Left ventricle myocardium inferior (tissue), 1 donor: ENCODE measurements around the gene ISOC2. TPM values are rescaled to one million over a fixed set of nuclear protein-coding genes. Genes with fewer than 3 reads are reported as not detected.
"Not testable (repeated sequence)": the region's sequence is repeated elsewhere in the genome, so short reads cannot be mapped to it uniquely, and the experiment has no call there.

Experiments used
- DNase-seq: peaks from one replicate; pipeline ENCODE4 v3.0.0-alpha.2; 2020
- H3K27ac ChIP-seq: fragments of 200-600 bp; replicated peaks from 2 replicates; pipeline ENCODE4 v1.8.0; 2021
- H3K27me3 ChIP-seq: fragments of 200-600 bp; 2 replicates; pipeline ENCODE4 v1.8.0; 2021; ENCODE audit warnings: low read depth
- H3K36me3 ChIP-seq: fragments of 200-600 bp; 2 replicates; pipeline ENCODE4 v1.8.0; 2021
- H3K4me1 ChIP-seq: fragments of 200-600 bp; 2 replicates; pipeline ENCODE4 v1.8.0; 2021
- H3K4me3 ChIP-seq: fragments of 200-600 bp; 2 replicates; pipeline ENCODE4 v1.8.0; 2021; ENCODE audit warnings: mild to moderate bottlenecking, moderate library complexity
- H3K9me3 ChIP-seq: fragments of 200-600 bp; replicated peaks from 2 replicates; pipeline ENCODE4 v1.8.0; 2021
- intact Hi-C: fragments of 100-400 bp; cut with micrococcal nuclease; formaldehyde crosslinking; loops from one replicate; pipeline ENCODE4 v1.11.0; 2022
- total RNA-seq: library from RNA; stranded (reverse); fragmentation: NEBNext Ultra II Directional; extraction: Animal tissue kit (Norgen Biotek cat#: 25700); gene quantifications from one replicate; pipeline ENCODE4 v1.2.1, GENCODE V29; 2021
- TF ChIP-seq, protein P1 (sequence below): fragments of 200-600 bp; IDR thresholded peaks from 2 replicates; pipeline ENCODE4 v1.8.0; 2021; ENCODE audit warnings: antibody characterized with exemption, mild to moderate bottlenecking, borderline replicate concordance
- donor health status: DM: no; HTN: yes; CAD: no; lungs with severe emphysema.

ISOC2 gene
- total RNA-seq, 1 donor from 2014 or later: 52.6 TPM

DNA sequence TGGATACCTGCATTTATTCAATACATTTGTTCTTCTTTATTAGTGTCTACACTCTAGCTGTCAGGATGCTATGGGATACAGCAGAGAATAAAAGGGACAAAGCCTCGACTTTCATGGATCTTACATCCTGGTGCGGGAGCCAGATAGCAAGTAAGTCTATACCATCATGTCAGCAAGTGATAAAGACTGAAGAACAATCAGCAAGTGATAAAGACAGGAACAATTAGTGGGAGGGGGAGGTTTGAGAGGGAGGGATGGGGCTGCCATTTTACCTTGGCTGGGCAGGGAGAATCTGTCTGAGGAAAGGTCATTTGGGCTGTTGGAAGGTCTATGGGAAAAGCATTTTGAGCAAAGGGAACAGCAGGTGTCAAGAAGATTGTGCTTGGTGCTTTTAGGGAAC is 51.3 kb downstream of the ISOC2 start:
- DNase-seq: no peak

DNA sequence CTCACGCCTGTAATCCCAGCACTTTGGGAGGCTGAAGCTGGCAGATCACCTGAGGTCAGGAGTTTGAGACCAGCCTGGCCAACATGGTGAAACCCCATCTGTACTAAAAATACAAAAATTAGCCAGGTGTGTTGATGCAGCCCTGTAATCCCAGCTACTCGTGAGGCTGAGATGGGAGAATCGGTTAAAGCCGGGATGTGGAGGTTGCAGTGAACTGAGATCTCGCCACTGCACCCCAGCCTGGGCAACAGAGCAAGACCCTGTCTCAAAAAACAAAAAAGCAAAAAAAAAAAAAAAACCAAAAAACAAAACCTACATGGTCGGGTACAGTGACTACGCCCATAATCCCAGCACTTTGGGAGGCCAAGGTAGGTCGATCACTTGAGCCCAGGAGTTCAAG is 52.3 kb downstream of the ISOC2 start:
- intact Hi-C loops, H3K27ac ChIP-seq: not testable (repeated sequence)

More for the DNA sequence above, 51.3 kb downstream of the ISOC2 start:
- no peak overlapping the region for H3K4me3 ChIP-seq
- H3K4me1 ChIP-seq: peaks cover 21% of the 10 kb centered on the region
- no peaks in the 10 kb centered on the region for H3K27me3 ChIP-seq
- no peak overlapping the region for H3K27ac ChIP-seq
- intact Hi-C loops: no loop called here
- H3K9me3 ChIP-seq: no peaks in the 10 kb centered on the region
- peaks cover 7% of the 10 kb centered on the region for H3K36me3 ChIP-seq
- TF ChIP-seq, protein P1, sequence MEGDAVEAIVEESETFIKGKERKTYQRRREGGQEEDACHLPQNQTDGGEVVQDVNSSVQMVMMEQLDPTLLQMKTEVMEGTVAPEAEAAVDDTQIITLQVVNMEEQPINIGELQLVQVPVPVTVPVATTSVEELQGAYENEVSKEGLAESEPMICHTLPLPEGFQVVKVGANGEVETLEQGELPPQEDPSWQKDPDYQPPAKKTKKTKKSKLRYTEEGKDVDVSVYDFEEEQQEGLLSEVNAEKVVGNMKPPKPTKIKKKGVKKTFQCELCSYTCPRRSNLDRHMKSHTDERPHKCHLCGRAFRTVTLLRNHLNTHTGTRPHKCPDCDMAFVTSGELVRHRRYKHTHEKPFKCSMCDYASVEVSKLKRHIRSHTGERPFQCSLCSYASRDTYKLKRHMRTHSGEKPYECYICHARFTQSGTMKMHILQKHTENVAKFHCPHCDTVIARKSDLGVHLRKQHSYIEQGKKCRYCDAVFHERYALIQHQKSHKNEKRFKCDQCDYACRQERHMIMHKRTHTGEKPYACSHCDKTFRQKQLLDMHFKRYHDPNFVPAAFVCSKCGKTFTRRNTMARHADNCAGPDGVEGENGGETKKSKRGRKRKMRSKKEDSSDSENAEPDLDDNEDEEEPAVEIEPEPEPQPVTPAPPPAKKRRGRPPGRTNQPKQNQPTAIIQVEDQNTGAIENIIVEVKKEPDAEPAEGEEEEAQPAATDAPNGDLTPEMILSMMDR: no peak

DNA sequence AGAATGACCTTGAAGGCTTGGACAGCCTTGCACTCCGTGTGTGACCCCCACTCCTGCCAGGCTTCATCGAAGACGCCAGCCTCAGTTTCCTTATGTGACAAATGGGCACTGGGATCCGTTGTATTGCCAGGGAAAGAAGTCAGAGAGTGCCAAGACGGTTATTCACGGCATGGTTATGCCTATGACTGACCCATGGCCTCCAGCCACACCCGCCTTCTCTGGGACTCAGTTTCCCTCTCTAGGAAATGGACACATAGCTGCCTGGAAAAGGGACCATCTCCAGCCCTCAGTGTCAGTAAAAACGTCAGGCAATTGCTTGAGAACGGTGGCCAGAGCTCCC is 52.9 kb downstream of the ISOC2 start:
- H3K4me3 ChIP-seq: peak overlapping the region; percentile 98
- H3K27ac ChIP-seq: peak overlapping the region; percentile 97
- DNase-seq: no peak
- no peaks in the 10 kb centered on the region for H3K9me3 ChIP-seq
- no peaks in the 10 kb centered on the region for H3K27me3 ChIP-seq
- H3K36me3 ChIP-seq: peaks cover 14% of the 10 kb centered on the region
- TF ChIP-seq, protein P1: no peak
- peaks cover 21% of the 10 kb centered on the region for H3K4me1 ChIP-seq
- intact Hi-C loops: no loop called here

More for the DNA sequence above, 52.3 kb downstream of the ISOC2 start:
- not testable (repeated sequence) for H3K4me3 ChIP-seq, DNase-seq, H3K27me3 ChIP-seq, H3K9me3 ChIP-seq, H3K36me3 ChIP-seq
- peaks cover 21% of the 10 kb centered on the region for H3K4me1 ChIP-seq

DNA sequence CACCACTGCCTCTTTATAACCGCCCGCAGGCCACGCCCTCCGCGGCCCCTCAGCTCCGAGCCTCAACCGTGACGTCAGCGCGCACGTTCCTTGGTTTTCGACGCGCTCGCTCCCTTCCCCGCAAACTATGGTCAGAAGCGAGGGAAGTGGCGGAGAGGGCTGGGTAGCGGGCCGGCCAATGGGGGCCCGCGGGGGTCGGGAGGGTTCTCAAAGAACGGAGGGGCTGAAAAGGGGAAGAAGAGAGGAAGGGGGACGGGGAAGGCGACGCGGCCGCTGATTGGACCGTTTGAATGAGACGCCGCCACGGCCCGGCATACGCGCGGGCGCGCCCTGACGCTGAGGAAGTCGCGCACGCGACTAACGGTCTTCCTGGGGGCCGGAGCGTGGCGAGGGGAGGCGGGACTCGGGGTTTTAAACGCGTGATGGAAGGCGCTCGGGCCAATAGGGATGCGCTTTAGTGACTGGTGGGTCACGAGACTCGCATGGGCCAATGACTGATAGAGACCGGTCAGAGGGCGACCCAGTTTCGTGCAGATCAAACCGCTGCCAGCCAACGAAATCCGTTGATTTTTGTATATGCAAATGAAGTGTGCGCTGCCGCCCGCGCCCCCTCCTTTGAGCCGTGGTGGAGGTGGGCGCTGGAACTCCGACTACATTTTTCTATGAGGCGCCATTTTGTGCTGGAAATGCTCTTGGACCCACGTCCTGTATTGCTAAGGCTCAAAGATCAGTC is 53.5 kb downstream of the ISOC2 start:
- intact Hi-C loops: no loop called here
- TF ChIP-seq, protein P1: no peak
- Histone ChIP-seq H3K36me3 (peaks cover 19% of the 10 kb centered on the region), H3K4me3 (peak overlapping the region; percentile 98), H3K9me3 (no peaks in the 10 kb centered on the region), H3K27me3 (no peaks in the 10 kb centered on the region), H3K4me1 (peaks cover 21% of the 10 kb centered on the region), H3K27ac (peak overlapping the region; percentile 97)
- DNase-seq: peak; percentile 99

DNA sequence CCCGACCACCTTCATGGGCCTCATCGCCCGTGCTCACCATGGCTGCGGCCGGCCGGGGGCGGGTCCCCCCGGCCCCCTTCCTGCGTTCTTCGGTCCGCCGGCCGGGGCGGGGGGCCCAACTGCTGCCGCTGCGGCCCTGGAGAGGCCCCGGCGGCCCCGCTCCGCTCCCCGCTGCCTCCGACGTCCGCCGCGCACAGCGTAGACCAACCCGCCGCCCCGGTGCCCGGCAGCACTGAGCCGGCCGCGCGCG is 54.0 kb downstream of the ISOC2 start, which contains the start of gene UBE2S:
Gene UBE2S, minus strand, starts transcription at position 239 of the 250 bp plus-strand sequence. Its CDS starts 199 bp downstream, at position 40.
- H3K27me3 ChIP-seq, H3K9me3 ChIP-seq, DNase-seq, intact Hi-C loops: not testable (repeated sequence)
- H3K4me1 ChIP-seq: peaks cover 21% of the 10 kb centered on the region
- peak within 1 kb of the TSS; percentile 98 for H3K4me3 ChIP-seq
- TF ChIP-seq, protein P1: peak; percentile 14
- peak within 1 kb of the TSS; percentile 97 for H3K27ac ChIP-seq
- H3K36me3 ChIP-seq: peaks cover 24% of the 10 kb centered on the region

DNA sequence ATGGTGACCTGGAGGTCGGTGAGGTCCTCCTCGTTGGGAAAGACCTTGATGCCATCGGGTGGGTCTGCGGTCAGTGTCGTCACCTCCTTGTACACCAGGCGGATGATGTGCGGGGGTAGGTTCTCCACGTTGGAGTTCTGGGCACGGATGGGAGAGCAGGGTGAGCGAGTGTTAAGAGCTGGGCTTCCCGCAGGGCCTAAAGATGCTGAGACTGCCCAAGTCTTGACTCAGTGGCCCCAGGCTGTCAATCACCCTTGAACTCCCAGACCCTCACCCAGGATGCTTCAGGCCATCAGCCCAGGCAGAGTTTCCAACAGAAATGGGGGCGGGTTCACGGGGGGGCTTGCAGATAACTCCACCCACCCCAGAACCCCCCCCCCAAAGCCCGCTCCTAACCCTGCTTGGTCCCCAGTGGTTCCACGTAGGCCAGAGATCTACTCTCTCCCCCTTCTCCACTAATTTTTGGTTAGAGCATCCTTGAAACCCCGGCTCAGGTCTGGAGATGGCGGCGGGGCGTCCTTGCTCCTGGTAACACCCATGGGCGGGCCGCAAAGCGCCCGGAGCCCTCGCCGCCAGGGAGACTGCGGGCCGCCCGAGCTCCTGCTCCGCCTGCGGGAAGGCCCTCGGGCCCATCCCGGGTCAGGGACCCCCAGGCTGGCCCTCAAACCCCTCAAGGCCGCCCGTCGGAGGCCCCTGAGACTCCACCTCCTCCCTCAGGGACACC is 54.5 kb downstream of the ISOC2 start:
- peak overlapping the region; percentile 98 for H3K4me3 ChIP-seq
- no peaks in the 10 kb centered on the region for H3K27me3 ChIP-seq
- DNase-seq: peak; percentile 34
- H3K9me3 ChIP-seq: no peaks in the 10 kb centered on the region
- intact Hi-C loops: no loop called here
- peak overlapping the region; percentile 97 for H3K27ac ChIP-seq
- H3K4me1 ChIP-seq: peaks cover 21% of the 10 kb centered on the region
- H3K36me3 ChIP-seq: peaks cover 29% of the 10 kb centered on the region
- TF ChIP-seq, protein P1: no peak
